H1 (cell line): ENCODE measurements around the gene FOXK1. TPM values are rescaled to one million over a fixed set of nuclear protein-coding genes. Genes with fewer than 3 reads are reported as not detected.

Experiments used
- CTCF ChIA-PET: fragments of 300-600 bp; sonication (Branson Sonifier 250); formaldehyde crosslinking; loops from one replicate; lab custom pipeline; 2021; ENCODE audit not compliant: partially characterized antibody; lab: Charles Lee
- POLR2A ChIA-PET: fragments of 300-600 bp; sonication (Branson Sonifier 250); formaldehyde crosslinking; loops from one replicate; lab custom pipeline; 2021; ENCODE audit warnings: inconsistent platforms; ENCODE audit not compliant: partially characterized antibody; lab: Charles Lee
- DNase-seq, 2 experiments: peaks; one replicate each; pipeline versions ENCODE4 v3.0.0 to v3.0.0-alpha.2; 2010 to 2022; ENCODE audit warnings: low spot score in 2 of 2, low read depth in 1 of 2, mixed read lengths in 1 of 2
- FAIRE-seq: peaks from 2 replicates; lab custom pipeline; 2011; peaks lifted over from hg19 to GRCh38; lab: Jason Lieb, UNC
- H2AFZ ChIP-seq: 2 replicates; pipeline ENCODE4 v1.8.1; 2012; ENCODE audit warnings: low read length, inconsistent platforms
- H2AK5ac ChIP-seq: 2 replicates; pipeline ENCODE4 v1.6.1; 2013; ENCODE audit warnings: low read depth, low read length
- H2BK120ac ChIP-seq: replicated peaks from 2 replicates; pipeline ENCODE3; 2013; ENCODE audit warnings: low read depth, low read length, inconsistent platforms
- H2BK12ac ChIP-seq: 2 replicates; pipeline ENCODE4 v1.6.1; 2013; ENCODE audit warnings: low read depth, low read length
- H2BK15ac ChIP-seq: 2 replicates; pipeline ENCODE4 v1.6.1; 2013; ENCODE audit warnings: low read length
- H2BK20ac ChIP-seq: 2 replicates; pipeline ENCODE4 v1.6.1; 2013; ENCODE audit warnings: low read length
- H2BK5ac ChIP-seq: 2 replicates; pipeline ENCODE4 v1.6.1; 2013; ENCODE audit warnings: low read depth, low read length
- H3K14ac ChIP-seq: 2 replicates; pipeline ENCODE4 v1.6.1; 2013; ENCODE audit warnings: inconsistent platforms; ENCODE audit not compliant: insufficient read length
- H3K18ac ChIP-seq: 2 replicates; pipeline ENCODE4 v1.6.1; 2013; ENCODE audit warnings: low read length; ENCODE audit errors: extremely low read depth
- H3K23ac ChIP-seq: 2 replicates; pipeline ENCODE4 v1.6.1; 2013; ENCODE audit warnings: inconsistent platforms; ENCODE audit not compliant: insufficient read length
- H3K23me2 ChIP-seq: 2 replicates; pipeline ENCODE4 v1.6.1; 2013; ENCODE audit warnings: low read depth, low read length
- H3K27ac ChIP-seq: 2 replicates; pipeline ENCODE4 v1.6.1; 2011; ENCODE audit warnings: low read depth, low read length, inconsistent platforms
- H3K27me3 ChIP-seq, 4 experiments: replicated peaks in 1 of 4; 1 replicate in 1 of 4; 2 replicates in 3 of 4; pipeline versions ENCODE4 v1.6.1 to v1.8.1; 2011 to 2013; ENCODE audit warnings: low read length in 3 of 4, mild to moderate bottlenecking in 3 of 4, inconsistent platforms in 2 of 4, mixed read lengths in 2 of 4, moderate library complexity in 1 of 4; ENCODE audit not compliant: control insufficient read depth in 3 of 4, insufficient read depth in 3 of 4; ENCODE audit errors: extremely low read depth in 1 of 4
- H3K36me3 ChIP-seq, 4 experiments: 2 replicates each; pipeline versions ENCODE4 v1.6.1 to v1.8.1; 2011 to 2013; ENCODE audit warnings: mild to moderate bottlenecking in 4 of 4, low read length in 3 of 4, moderate library complexity in 2 of 4, control low read depth in 1 of 4, inconsistent platforms in 1 of 4; ENCODE audit not compliant: insufficient read depth in 4 of 4, control insufficient read depth in 2 of 4
- H3K4ac ChIP-seq: replicated peaks from 2 replicates; pipeline ENCODE3; 2013; ENCODE audit warnings: low read length, low read depth, mixed read lengths, inconsistent platforms; ENCODE audit not compliant: insufficient read length
- H3K4me1 ChIP-seq, 4 experiments: replicated peaks in 1 of 4; 1 replicate in 1 of 4; 2 replicates in 3 of 4; pipeline versions ENCODE4 v1.6.1 to v1.8.1; 2011 to 2013; ENCODE audit warnings: low read length in 3 of 4, inconsistent platforms in 2 of 4, mixed read lengths in 1 of 4; ENCODE audit not compliant: insufficient read depth in 4 of 4, control insufficient read depth in 3 of 4
- H3K4me2 ChIP-seq, 2 experiments: 2 replicates each; pipeline versions ENCODE4 v1.6.1 to v1.8.1; 2011 to 2013; ENCODE audit warnings: low read depth in 2 of 2, low read length in 2 of 2, control low read depth in 1 of 2, inconsistent platforms in 1 of 2, mild to moderate bottlenecking in 1 of 2; ENCODE audit not compliant: insufficient read depth in 1 of 2
- H3K4me3 ChIP-seq, 4 experiments: fragments of 200-600, 300-600 bp in 1 of 4; sonication (generic), shearing (Covaris generic), sonication (Bioruptor Twin) in 1 of 4; 2 replicates each; pipeline versions ENCODE4 v1.5.1 to v1.8.1; 2011 to 2016; ENCODE audit warnings: low read length in 4 of 4, low read depth in 3 of 4, control low read depth in 2 of 4, inconsistent platforms in 2 of 4, mild to moderate bottlenecking in 2 of 4, mixed read lengths in 1 of 4, moderate library complexity in 1 of 4; ENCODE audit not compliant: insufficient read depth in 2 of 4; ENCODE audit errors: extremely low read depth in 1 of 4
- H3K56ac ChIP-seq: replicated peaks from 2 replicates; pipeline ENCODE3; 2013; ENCODE audit warnings: low read depth, mild to moderate bottlenecking, mixed read lengths, low read length, inconsistent platforms; ENCODE audit not compliant: insufficient read length
- H3K79me1 ChIP-seq: 2 replicates; pipeline ENCODE4 v1.6.1; 2013; ENCODE audit warnings: low read depth, low read length, control low read depth
- H3K79me2 ChIP-seq, 2 experiments: 2 replicates each; pipeline versions ENCODE4 v1.6.1 to v1.8.1; 2012 to 2013; ENCODE audit warnings: low read length in 2 of 2, mild to moderate bottlenecking in 2 of 2, inconsistent platforms in 1 of 2; ENCODE audit not compliant: insufficient read depth in 2 of 2, control insufficient read depth in 1 of 2
- H3K9ac ChIP-seq, 4 experiments: replicated peaks in 1 of 4; 1 replicate in 1 of 4; 2 replicates in 3 of 4; pipeline versions ENCODE4 v1.6.1 to v1.8.1; 2011 to 2013; ENCODE audit warnings: low read depth in 3 of 4, low read length in 3 of 4, control low read depth in 2 of 4, mild to moderate bottlenecking in 2 of 4, moderate library complexity in 2 of 4, inconsistent platforms in 1 of 4; ENCODE audit errors: extremely low read depth in 1 of 4
- H3K9me3 ChIP-seq, 2 experiments: 2 replicates each; pipeline versions ENCODE4 v1.6.1 to v1.8.1; 2012 to 2013; ENCODE audit warnings: mild to moderate bottlenecking in 2 of 2, moderate library complexity in 2 of 2, control low read depth in 1 of 2, inconsistent platforms in 1 of 2, low read depth in 1 of 2, low read length in 1 of 2, mixed read lengths in 1 of 2; ENCODE audit not compliant: insufficient read depth in 2 of 2
- H4K20me1 ChIP-seq, 2 experiments: replicated peaks in 1 of 2; 2 replicates each; pipeline versions ENCODE3 to v1.8.1; 2011 to 2013; ENCODE audit warnings: inconsistent platforms in 2 of 2, low read length in 2 of 2, mild to moderate bottlenecking in 1 of 2; ENCODE audit not compliant: insufficient read depth in 2 of 2, control insufficient read depth in 1 of 2
- H4K5ac ChIP-seq: 2 replicates; pipeline ENCODE4 v1.6.1; 2013; ENCODE audit warnings: low read length, low read depth, mixed read lengths, inconsistent platforms; ENCODE audit not compliant: insufficient read length
- H4K8ac ChIP-seq: 2 replicates; pipeline ENCODE4 v1.8.0; 2013; ENCODE audit warnings: mild to moderate bottlenecking, moderate library complexity, low read length, inconsistent platforms; ENCODE audit not compliant: insufficient read depth; ENCODE audit errors: extremely low read depth
- H4K91ac ChIP-seq: replicated peaks from 2 replicates; pipeline ENCODE3; 2013; ENCODE audit warnings: low read length, mixed read lengths, inconsistent platforms; ENCODE audit not compliant: insufficient read length
- ASH2L ChIP-seq: fragments of 200-600, 300-600 bp; sonication (generic); IDR thresholded peaks from one replicate; pipeline ENCODE4 v1.7.1; 2017; ENCODE audit warnings: low read length
- WGBS, 2 experiments: shearing (Covaris generic) in 1 of 2; methylation state at CpG; one replicate each; pipeline versions ENCODE4 v1.1.6 to v1.1.7; 2013 to 2015; ENCODE audit warnings: low lambda C conversion rate in 2 of 2, mixed read lengths in 2 of 2, inconsistent platforms in 1 of 2, low coverage in 1 of 2, missing lambda C conversion rate in 1 of 2; ENCODE audit not compliant: insufficient replicate concordance in 2 of 2, insufficient coverage in 1 of 2, insufficient read length in 1 of 2; ENCODE audit errors: extremely low coverage in 1 of 2, missing lambda C conversion rate in 1 of 2; 5-methylcytosine and 5-hydroxymethylcytosine counted together
- polyA plus RNA-seq, 7 experiments: library from polyadenylated mRNA; depleted of rRNA in 3 of 7; stranded (reverse) in 5 of 7; unstranded in 2 of 7; fragments of >200 nt in 5 of 7; fragments of 200-250 nt in 2 of 7; gene quantifications; 1 replicate in 5 of 7; 2 replicates in 1 of 7; 4 replicates in 1 of 7; pipeline versions ENCODE4 v1.2.1 to v1.2.3, GENCODE V29; 2011 to 2013; ENCODE audit warnings: missing spikeins in 2 of 7, mixed read lengths in 2 of 7
- total RNA-seq: library from RNA; stranded (reverse); fragmentation: NEBNext Ultra II Directional; extraction: Animal tissue kit (Norgen Biotek cat#: 25700); gene quantifications from 2 replicates; pipeline ENCODE4 v1.2.1, GENCODE V29; 2021

FOXK1 gene
- total and polyA plus RNA-seq, 2 of the 8 experiments (the other 6 are each of a cell fraction or from before 2014, with no cell fraction given) = 2.0 to 8.5 TPM

GRCh38 chr7:4638781-4639575 is 43.1 kb upstream of the FOXK1 start:
- WGBS, 2 experiments = 82% methylated on average over 17 of the region's 17 CpGs; no CpG with 5 or more reads in 1 of the 2 experiments
- H3K4ac ChIP-seq = no peak overlapping the region
- no peak overlapping the region for H3K18ac ChIP-seq
- H3K14ac ChIP-seq = no peak overlapping the region
- no peaks in the 10 kb centered on the region for H4K20me1 ChIP-seq
- no peak overlapping the region for H2BK15ac ChIP-seq
- H2AFZ ChIP-seq = no peak overlapping the region
- FAIRE-seq (no peak), DNase-seq (no peak)
- no peak overlapping the region for H3K56ac ChIP-seq
- no peak overlapping the region for H2AK5ac ChIP-seq
- no peak overlapping the region for H2BK5ac ChIP-seq
- TF ChIP-seq ASH2L = no peak
- H3K9ac ChIP-seq = no peak overlapping the region
- H4K8ac ChIP-seq = no peak overlapping the region
- peaks cover 3% of the 10 kb centered on the region; the same call in 1 of the 2 replicates for H3K23me2 ChIP-seq
- H3K27me3 ChIP-seq = no peaks in the 10 kb centered on the region; a peak in 1 of 7 replicates
- ChIA-PET POLR2A (no interaction called here), CTCF (interaction anchor here (0.6 to 1.4 kb wide), 6 partner anchors 10 to 116 kb away, joined by 3 to 4 read pairs (median 4); no protein-coding TSS in a partner anchor)
- H3K4me2 ChIP-seq = no peak overlapping the region
- H3K79me2 ChIP-seq = no peaks in the 10 kb centered on the region
- no peak overlapping the region for H4K91ac ChIP-seq
- peaks cover 11 to 41% of the 10 kb centered on the region in 2 experiments; a peak in 3 of 4 replicates for H3K9me3 ChIP-seq
- H3K36me3 ChIP-seq = no peaks in the 10 kb centered on the region
- no peak overlapping the region for H2BK12ac ChIP-seq
- no peak overlapping the region for H2BK20ac ChIP-seq
- H3K23ac ChIP-seq = no peak overlapping the region
- no peak overlapping the region for H4K5ac ChIP-seq
- H3K4me3 ChIP-seq = no peak overlapping the region
- H2BK120ac ChIP-seq = no peak overlapping the region
- no peak overlapping the region for H3K27ac ChIP-seq
- no peaks in the 10 kb centered on the region for H3K4me1 ChIP-seq
- no peaks in the 10 kb centered on the region for H3K79me1 ChIP-seq
